Activated naive CD4-positive, alpha-beta T cell treated with anti-CD3 and anti-CD28 coated beads, Interleukin-2, amount 10 ng/mL, durations not matched to agents 5 hours and 36 hours (primary cell): ENCODE results near the gene CHIA. TPM values are rescaled to one million over a fixed set of nuclear protein-coding genes. Genes with fewer than 3 reads are reported as not detected.

Experiments used
- total RNA-seq, 2 experiments: library from RNA; stranded (reverse); gene quantifications; one replicate each; pipeline ENCODE4 v1.2.3, GENCODE V29; 2021

Gene CHIA
- not detected for total RNA-seq

GRCh38 chr1:111290630-111291029 is at the start of gene CHIA:
CHIA (plus strand) TSS chr1:111290851; CDS start chr1:111310468, 19,617 bp downstream.

Other genes starting within 250 kb of the CHIA start
- 10 to 100 TPM; 35.1 to 35.8 TPM for gene DRAM2, start 150.8 kb upstream of the CHIA start, total RNA-seq
- gene CEPT1, start 150.6 kb upstream of the CHIA start, total RNA-seq = 10 to 100 TPM; 36.1 to 37.4 TPM
- 100 to 1,000 TPM; 326 to 331 TPM for gene DENND2D, start 90.2 kb upstream of the CHIA start, total RNA-seq
- 10 to 100 TPM; 26.7 to 28.8 TPM for gene CHI3L2, start 63.1 kb upstream of the CHIA start, total RNA-seq
- gene OVGP1, start 136.9 kb downstream of the CHIA start, total RNA-seq = 1 to 10 TPM in 1 of 2 experiments, under 1 TPM in 1; 0.91 to 1.1 TPM
- gene WDR77, start 158.4 kb downstream of the CHIA start, total RNA-seq = 10 to 100 TPM; 48.2 to 49.9 TPM
- gene ATP5PB, start 158.6 kb downstream of the CHIA start, total RNA-seq = 100 to 1,000 TPM; 321 to 333 TPM
- gene C1orf162, start 183.1 kb downstream of the CHIA start, total RNA-seq = 10 to 100 TPM; 59.0 to 60.5 TPM
- under 1 TPM in 1 of 2 experiments, not detected in 1; 0.10 TPM for gene ADORA3, start 212.8 kb downstream of the CHIA start, total RNA-seq
- gene TMIGD3, start 212.8 kb downstream of the CHIA start, total RNA-seq = not detected